Osteocyte (in vitro differentiated cells): ENCODE measurements around the gene TMEM240. TPM values are rescaled to one million over a fixed set of nuclear protein-coding genes. Genes with fewer than 3 reads are reported as not detected.
A peak's percentile ranks its signal among the peaks of the same experiment; 100 is the strongest.

Experiments
- DNase-seq: peaks from one replicate; pipeline ENCODE4 v3.0.0; 2021; ENCODE audit warnings: mixed read lengths; ENCODE audit not compliant: unreplicated experiment; ENCODE audit errors: extremely low spot score
- H3K27ac Mint-ChIP-seq: one replicate; pipeline ENCODE4 v1.8.0; 2021; ENCODE audit warnings: mild to moderate bottlenecking, mixed read lengths; ENCODE audit not compliant: unreplicated experiment
- H3K27me3 Mint-ChIP-seq: one replicate; pipeline ENCODE4 v1.8.0; 2021; ENCODE audit warnings: mixed read lengths; ENCODE audit not compliant: unreplicated experiment
- H3K36me3 Mint-ChIP-seq: one replicate; pipeline ENCODE4 v1.8.0; 2021; ENCODE audit warnings: mixed read lengths; ENCODE audit not compliant: unreplicated experiment
- H3K4me1 Mint-ChIP-seq: one replicate; pipeline ENCODE4 v1.8.0; 2021; ENCODE audit warnings: mixed read lengths; ENCODE audit not compliant: unreplicated experiment
- H3K4me3 Mint-ChIP-seq: one replicate; pipeline ENCODE4 v1.8.0; 2021; ENCODE audit warnings: mild to moderate bottlenecking, moderate library complexity, mixed read lengths; ENCODE audit not compliant: unreplicated experiment
- H3K9me3 Mint-ChIP-seq: one replicate; pipeline ENCODE4 v1.8.0; 2021; ENCODE audit warnings: mixed read lengths; ENCODE audit not compliant: unreplicated experiment
- CTCF ChIP-seq: fragments of 200-600 bp; sonication (generic); IDR thresholded peaks from 2 replicates; pipeline ENCODE4 v1.5.0; 2021; ENCODE audit warnings: antibody characterized with exemption, mild to moderate bottlenecking, moderate library complexity
- total RNA-seq: library from RNA; stranded (reverse); gene quantifications from 2 replicates; pipeline ENCODE4 v1.2.1, GENCODE V29; 2021

TMEM240 gene
- total RNA-seq, 1 donor from 2014 or later = 16.6 TPM

GRCh38 chr1:1556505-1556904 lies 16.1 kb upstream of the TMEM240 start:
- no peaks in the 10 kb centered on the region for H3K27me3 Mint-ChIP-seq
- DNase-seq = no peak
- peaks cover 3% of the 10 kb centered on the region for H3K36me3 Mint-ChIP-seq
- H3K9me3 Mint-ChIP-seq = no peaks in the 10 kb centered on the region
- no peak for TF ChIP-seq CTCF
- H3K27ac Mint-ChIP-seq = no peak overlapping the region
- H3K4me1 Mint-ChIP-seq = peaks cover 13% of the 10 kb centered on the region
- no peak overlapping the region for H3K4me3 Mint-ChIP-seq

DNA sequence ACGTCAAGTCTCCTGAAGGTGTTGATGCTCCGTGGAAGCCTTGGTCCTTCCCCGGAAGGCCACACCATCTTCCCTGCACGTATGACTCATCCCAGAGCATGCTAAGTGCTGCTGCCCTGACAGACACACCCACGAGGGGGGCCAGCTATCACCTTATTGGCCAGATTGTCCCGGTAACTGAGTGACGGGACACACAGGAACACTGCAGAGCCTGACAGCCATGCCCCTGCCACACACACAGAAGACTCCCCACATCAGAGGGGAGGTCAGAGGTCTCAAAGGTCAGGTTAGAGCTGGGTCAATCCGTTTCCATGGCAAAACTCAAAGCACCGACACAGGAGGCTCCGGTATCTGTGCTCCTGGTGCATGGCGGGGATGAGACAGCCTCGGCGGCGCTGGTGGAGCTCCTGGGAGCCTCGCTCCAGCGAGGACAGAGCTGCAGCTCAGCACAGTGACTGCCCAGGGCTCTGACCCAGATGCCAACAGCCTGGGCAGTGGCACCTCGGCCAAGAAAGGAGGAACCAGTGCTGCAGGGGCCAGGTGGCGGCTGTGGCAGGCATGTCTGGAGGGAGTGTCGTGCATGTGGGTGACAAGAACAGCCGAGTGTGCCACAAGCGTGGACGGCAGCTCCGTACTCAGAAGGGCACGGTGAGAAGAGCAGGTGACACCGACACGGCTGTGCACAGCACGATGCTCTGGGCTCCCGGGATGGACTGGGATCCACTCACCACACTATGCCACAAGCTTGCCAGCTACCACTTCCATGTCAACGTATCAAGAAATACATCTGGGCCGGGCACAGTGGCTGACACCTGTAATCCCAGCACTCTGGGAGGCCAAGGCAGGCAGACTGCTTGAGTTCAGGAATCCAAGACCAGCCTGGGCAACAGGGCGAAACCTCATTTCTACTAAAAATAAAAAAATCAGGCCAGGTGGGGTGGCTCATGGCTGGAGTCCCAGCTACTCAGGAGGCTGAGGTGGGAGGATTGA lies 14.8 kb upstream of the TMEM240 start:
- peak overlapping the region; percentile 47 for H3K27ac Mint-ChIP-seq
- no peaks in the 10 kb centered on the region for H3K36me3 Mint-ChIP-seq
- no peaks in the 10 kb centered on the region for H3K27me3 Mint-ChIP-seq
- H3K4me1 Mint-ChIP-seq = peaks cover 21% of the 10 kb centered on the region
- TF ChIP-seq CTCF = no peak
- no peak for DNase-seq
- no peak overlapping the region for H3K4me3 Mint-ChIP-seq
- no peaks in the 10 kb centered on the region for H3K9me3 Mint-ChIP-seq

DNA sequence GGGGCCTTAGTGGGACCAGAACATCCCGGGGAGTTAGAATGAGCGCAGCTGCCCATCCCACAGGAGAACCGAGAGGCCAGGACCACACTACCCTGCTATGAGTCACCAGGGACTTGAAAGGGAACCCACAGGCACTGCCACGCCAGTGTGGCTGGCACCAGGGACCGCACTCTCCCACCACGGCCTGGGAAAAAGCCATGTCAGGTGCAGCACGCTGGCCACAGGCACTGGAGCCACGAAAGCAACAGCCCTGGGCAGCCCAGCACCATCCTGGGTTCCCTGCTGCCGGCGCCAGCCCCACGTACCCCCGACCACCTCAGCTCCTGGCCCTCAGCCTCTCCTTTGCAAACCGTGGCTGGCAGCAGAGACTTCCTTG lies 14.1 kb upstream of the TMEM240 start:
- no peak for DNase-seq
- Mint-ChIP-seq H3K4me1 (peaks cover 21% of the 10 kb centered on the region), H3K27me3 (no peaks in the 10 kb centered on the region), H3K9me3 (no peaks in the 10 kb centered on the region), H3K4me3 (no peak overlapping the region), H3K36me3 (no peaks in the 10 kb centered on the region), H3K27ac (no peak overlapping the region)
- no peak for TF ChIP-seq CTCF

DNA sequence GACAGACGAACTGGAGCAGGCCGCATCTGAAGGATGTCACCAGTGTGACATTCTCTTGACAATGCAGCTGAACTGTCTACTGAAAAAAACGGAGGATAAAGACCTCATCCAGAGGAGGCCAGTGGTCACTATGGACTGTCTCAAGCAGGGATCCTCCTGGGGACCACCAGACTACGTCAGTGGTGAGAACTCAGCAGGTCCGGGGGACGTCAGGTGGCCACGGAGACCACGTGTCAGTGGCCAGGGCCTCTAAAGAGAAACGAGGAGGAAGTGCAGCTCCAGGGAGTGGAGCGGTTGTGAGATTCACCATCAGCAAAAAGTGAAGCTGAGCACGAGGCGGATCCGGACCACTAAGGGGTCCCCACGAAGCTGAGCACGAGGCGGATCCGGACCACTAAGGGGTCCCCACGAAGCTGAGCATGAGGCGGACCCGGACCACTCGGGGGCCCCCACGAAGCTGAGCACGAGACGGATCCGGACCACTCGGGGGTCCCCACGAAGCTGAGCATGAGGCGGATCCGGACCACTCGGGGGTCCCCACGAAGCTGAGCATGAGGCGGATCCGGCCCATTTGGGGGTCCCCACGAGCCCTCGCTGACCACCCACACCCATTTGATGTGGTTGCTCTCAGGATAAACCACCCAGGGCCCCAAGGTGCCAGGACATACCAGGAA lies 13.5 kb upstream of the TMEM240 start:
- peak overlapping the region; percentile 31 for H3K27ac Mint-ChIP-seq
- no peaks in the 10 kb centered on the region for H3K9me3 Mint-ChIP-seq
- H3K4me3 Mint-ChIP-seq = no peak overlapping the region
- no peaks in the 10 kb centered on the region for H3K36me3 Mint-ChIP-seq
- TF ChIP-seq CTCF = no peak
- no peaks in the 10 kb centered on the region for H3K27me3 Mint-ChIP-seq
- peaks cover 21% of the 10 kb centered on the region for H3K4me1 Mint-ChIP-seq
- no peak for DNase-seq

DNA sequence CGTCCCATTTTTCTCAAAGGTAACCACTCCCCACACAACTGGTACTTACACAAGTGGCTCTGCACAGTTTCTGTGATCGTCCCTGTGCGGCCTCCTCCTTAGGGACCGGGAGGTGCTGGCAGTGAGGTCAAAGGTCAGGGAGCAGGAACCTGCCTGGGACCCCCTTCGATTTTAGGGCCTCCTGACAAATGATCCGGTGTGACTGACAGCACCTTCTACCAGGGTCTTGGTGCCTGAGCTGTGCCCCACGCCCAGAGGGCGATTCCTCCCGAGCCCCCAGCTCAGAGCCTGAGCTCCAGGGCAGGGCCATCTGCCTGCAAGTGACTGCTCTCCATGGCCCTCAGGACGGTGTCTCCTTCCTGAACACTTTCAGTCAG lies 11.8 kb upstream of the TMEM240 start:
- no peak for DNase-seq
- Mint-ChIP-seq H3K27ac (no peak overlapping the region), H3K4me1 (peaks cover 21% of the 10 kb centered on the region)

More for the DNA sequence above, 11.8 kb upstream of the TMEM240 start:
- Mint-ChIP-seq H3K36me3 (no peaks in the 10 kb centered on the region), H3K4me3 (no peak overlapping the region), H3K27me3 (no peaks in the 10 kb centered on the region), H3K9me3 (no peaks in the 10 kb centered on the region)
- no peak for TF ChIP-seq CTCF
